HG03064 (cell line): ENCODE data around the gene CYP11A1.

Experiments used
- ATAC-seq: cut with Tn5 transposase; IDR thresholded peaks from one replicate; pipeline ENCODE4 v1.9.1; 2021; ENCODE audit warnings: low read depth; ENCODE audit not compliant: unreplicated experiment

CYP11A1 gene

DNA sequence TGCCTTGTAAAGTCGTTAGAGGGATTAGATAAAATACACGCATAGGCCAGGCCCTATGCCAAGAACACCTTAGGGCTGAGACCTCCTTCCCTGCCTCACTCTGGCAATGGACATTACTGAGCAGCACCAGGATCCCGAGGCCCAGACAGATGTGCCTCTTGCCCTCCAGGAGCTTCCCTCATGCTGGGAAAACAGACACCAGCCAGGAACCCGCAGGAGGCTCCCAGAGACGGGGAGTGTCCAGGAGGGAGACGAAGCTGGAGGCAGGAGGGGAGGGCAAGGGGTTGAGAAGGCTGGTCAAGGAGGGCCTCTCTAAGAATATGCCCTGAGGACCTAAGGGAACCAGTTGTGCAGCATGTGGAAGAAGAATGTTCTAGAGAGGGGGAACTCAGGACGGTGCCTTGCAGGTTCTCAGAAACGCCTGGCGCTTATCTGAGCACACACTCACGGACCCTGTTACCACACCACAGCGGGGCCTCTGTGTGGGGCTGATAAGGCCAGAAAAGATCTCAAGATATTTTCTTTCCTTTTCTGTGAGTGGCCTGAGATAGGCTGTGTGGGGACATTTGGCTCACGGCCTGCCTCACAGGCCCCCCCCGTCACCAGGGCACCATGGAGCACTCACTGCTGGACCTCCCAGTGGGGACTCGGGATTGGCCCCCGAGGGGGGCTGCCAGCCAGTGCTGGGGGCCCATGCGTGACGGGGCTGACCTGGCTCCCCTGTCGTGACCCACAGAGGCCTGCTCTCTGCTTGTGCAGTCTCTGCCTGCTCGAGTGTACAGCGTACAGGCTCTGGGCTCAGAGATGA, 22.0 kb upstream of the CYP11A1 start:
- ATAC-seq = no peak

DNA sequence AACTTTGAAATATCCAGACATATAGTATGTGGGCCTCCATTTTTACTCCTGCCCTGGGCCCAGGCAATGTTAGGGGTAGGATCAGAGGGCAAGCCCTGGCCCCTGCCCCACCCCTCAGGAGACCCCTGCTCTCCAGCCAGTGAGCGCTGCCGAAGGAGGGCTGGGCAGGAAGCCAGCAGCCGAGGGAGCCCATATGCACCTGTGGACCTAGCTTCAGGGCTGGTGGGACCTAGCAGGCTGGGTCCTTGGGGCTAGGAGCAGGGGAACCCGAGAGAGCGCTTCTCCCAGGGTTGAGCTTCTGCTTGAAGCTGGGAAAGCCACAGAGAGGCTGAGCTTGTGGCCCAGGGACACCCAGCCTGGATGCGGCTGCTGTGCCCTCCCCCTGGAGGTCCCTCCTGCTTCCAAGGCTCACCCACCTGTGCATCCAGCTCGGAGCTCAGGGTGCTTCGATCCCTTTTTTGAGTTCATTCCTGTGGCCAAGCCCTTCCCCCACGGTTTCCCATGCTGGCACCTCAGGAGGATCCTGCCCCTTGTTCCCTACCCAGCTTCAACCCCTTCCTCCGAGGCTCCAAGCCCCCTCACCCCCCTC, 21.0 kb upstream of the CYP11A1 start:
- ATAC-seq = no peak

DNA sequence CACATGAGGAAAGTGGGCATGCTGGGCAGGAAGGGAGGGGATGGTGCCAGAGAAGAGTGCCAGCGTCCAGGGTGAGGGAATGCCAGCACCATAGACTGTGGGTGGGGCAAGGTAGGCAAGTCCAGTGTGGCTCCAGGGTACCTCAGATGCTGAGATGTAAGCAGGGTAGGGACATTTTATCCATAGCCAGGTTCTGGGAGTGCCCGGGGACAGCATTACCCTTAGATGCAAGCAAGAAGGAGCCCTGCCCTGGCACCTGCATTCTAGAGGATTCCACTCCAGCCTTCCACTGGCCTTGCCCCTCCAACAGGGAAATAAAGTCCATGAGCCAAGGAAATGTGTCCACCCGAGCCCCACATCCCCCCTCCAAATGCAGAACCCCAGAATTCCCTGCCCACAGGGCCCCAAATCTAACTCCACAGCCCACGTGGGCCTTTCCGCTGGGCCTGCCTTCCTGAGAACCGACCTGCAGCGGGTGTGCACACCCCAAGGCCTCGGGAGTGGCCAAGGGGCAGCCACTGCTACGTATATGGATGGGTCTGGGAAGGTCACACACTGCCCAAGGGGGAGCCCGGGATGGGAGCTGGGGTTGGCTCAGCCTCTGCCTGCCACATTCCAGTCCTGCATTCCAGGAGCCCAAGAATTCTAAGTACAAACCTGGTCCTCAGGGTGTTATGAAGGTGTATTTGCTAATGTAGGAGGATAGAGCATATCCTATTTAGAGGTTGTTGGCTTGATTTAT, 20.3 kb upstream of the CYP11A1 start:
- ATAC-seq = no peak

DNA sequence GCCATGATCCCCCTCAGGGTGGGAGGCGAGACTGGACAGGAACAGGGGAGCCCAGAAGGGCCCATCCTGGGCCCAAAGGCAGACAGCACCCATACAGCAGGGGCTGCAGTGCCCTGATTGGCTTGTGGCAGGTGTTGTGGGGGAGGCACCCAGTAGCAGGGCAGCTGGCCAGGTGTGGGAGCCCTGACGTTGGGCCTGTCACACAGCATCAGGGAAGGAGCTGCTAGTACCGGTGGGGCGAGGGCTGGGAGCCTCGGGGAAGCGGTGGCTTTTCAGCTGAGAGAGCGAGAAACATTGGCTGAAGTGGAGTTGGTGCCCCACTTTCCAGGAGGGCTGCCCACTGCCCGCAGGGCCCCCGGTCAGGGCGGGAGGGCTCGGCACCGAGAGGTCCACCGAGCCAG, 19.7 kb upstream of the CYP11A1 start:
- no peak for ATAC-seq

DNA sequence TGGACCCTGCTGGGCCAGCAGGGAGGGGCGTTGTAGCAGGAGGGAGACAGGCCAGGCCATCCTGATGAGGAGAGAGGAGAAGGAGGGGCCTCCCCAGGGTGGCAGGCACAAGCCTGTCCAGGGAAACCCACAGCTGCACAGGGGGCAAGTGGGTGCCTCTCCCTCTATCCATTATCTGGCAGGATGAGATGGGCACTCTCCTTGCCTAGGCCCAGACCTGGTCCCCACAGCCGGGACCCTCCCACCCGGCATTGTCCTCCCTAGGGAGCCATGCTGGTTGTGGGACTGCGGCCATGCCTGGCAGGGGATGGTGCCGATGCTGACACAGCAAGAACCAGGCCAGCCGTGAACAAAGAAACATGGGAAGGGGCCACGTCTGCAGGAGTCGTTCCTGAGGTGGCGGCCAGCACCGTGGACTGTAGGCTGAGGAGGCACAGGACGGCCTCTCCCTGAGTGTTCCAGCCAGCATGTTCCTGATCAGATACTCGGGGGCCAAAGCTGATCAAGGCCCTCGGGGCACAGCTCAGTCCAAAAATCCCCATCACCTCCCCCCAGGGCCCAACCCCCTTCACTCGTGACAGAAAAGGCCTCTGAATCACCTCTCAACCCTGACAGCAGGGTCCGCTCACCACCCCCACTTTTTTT, 19.2 kb upstream of the CYP11A1 start:
- no peak for ATAC-seq

DNA sequence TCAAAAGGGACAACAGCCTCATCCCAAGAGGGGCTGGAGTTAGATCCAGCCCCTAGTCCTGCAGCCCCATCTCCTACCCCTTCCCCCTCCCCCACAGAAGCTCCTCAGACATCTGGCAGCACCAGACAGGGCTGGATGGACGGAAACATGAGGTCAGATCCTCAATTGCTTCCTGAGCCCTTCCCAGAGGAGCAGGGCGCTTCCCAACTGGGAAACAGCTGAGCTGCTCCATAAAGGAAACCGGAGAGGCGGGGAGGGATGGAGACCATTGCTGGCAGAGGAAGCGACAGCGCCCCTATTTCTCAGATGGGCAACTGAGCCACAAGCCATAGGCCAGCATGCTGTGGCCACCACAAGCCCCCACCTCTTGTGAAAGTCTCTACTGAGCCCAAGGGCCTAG, 18.3 kb upstream of the CYP11A1 start:
- no peak for ATAC-seq

DNA sequence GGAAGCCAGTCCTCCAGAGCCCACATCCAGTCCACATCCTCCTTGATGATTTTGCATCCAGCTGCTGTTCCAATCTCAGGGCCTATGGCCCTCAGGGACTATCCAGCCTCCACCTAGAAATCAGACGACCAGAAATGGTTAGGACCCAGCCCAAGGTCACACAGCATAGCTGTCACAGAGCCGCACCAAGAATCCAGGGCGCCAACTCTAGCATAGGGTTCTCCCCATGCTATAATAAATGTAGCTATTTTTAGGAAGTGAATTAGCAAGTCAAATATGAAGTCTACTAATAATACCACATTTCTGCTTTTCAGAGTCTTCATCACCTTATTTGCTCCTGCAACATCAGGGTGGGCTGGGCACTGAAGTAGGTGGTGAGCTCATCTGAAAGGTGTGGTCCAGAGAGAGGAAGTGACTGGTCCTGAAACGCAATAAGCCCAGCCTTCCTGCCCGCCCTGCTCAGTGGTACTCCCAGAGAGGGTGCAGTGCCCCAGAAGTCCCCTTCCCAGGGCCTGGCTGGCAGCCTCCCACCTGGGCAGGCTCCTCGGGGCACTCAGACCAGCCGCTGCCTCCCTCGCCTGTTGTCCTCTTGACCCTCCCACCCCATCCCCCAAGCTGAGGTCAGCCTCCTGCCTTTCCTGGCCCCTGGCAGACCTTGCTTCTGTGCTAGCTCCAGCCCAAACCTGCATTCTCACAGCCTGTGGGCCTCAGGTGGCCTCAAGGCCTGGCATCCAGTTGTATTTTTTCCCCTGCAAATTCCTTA, 17.6 kb upstream of the CYP11A1 start:
- ATAC-seq = peak; percentile 56

DNA sequence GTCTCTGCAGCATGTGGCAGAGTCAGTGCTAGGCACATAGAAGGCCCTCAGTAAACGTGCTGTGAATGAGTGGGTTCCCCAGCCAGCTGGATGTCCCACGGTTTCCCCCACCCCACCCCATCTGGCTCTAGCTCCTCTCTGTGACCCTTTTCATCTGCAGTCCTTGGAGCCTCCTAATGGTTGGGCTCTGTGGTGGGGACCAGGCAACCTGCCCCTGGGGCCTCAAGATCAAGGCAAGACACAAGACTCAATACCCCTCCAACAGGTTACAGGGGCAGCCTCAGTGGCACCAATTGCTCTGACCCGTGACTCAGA, 17.1 kb upstream of the CYP11A1 start:
- ATAC-seq = no peak

DNA sequence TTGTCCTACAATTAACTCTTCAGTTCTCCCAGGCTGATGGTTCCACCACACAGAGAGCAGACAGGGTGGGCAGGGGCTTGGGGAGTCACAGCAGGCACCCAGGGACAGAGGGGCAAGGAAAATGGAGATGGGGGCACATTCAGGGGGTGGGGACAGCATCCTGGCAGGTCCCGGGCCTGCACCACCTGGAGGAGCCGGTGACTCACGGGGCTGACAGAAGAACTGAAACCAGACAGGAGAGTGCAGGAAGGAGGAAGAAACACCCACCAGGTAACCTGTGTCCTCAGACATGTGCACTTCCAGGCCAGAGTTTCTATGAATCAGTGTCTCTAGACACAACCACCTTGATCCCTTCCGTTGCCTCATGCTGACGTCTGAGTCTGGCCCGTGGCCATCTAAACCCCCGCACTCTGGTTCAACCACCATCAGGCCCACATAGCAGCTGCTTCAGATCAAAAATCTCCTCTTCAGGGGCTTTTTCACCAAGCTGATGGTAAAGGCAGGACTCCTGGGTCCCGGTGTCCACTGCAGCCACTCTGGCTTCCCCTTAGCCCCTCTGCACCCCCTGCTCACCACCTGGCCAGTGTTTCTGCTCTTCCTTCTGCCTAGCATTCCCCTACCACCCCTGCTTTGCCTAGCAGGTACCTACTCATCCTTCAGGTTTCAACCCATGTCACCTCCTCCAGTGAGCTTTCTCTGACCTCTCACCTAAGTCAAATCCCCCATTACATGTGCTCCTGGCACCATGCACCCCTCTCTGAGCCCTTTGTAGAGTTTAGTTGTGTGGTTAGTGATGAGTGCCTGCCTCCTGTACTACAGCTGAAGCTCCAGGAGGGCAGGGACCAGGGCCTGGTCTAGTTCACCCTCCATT, 16.5 kb upstream of the CYP11A1 start:
- no peak for ATAC-seq

DNA sequence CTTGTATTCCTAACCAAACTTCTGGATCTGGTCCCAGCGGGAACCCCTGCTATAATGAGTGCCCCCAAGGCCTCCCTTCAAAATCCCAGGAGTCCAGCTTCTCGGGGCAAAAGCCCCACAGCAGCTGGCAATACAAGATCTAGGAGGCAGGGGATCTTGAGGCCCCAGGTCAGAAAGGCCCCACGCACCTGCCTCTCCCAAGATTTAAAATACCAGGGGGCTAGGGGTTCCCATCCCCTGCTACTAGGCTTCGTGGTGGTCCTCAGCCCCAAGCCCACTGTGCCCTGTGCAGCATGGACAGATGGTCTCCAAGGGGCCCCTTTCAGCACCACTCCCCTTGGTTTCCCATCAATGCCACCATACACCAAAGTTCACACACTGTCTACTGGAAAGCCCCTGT, 15.8 kb upstream of the CYP11A1 start:
- no peak for ATAC-seq

DNA sequence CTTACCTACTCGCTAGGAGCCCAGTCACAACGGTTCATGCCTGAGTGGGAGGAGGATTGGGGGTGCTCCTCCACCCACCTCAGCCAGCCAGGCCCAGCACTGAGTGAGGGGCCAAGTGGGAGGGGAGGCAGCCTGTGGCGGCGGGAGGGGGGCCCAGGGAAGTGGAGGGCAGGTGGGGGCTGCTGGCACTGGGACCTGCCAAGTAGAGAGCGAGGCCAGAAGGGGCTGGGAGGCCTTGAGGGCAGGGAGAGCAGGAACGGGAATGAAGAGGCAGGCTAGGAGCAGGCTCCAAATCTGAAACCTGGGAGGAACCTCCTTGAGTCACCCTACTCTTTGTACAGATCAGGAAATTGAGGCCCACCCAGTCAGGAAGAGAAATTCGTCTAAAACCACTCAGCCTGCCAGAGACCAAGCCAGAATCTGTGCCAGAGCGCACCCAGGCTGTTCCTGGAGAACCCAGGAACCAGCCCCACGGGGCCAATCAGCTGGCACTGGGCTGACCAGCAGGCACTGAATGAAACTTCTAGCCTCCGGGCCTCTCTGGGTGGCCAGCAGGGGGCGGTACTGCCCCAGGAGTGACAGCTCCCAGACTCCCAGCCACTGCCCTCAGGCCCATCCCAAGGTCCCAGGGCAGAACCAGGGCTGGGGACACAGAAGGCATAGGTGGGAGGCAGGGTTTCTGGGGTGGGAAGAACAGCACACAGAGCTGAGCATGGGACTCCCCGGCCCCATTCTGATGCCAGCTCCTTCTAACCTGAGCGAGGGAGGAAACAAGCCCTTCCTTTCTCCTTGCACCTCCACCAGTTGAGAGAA, 14.8 kb upstream of the CYP11A1 start:
- ATAC-seq = no peak

DNA sequence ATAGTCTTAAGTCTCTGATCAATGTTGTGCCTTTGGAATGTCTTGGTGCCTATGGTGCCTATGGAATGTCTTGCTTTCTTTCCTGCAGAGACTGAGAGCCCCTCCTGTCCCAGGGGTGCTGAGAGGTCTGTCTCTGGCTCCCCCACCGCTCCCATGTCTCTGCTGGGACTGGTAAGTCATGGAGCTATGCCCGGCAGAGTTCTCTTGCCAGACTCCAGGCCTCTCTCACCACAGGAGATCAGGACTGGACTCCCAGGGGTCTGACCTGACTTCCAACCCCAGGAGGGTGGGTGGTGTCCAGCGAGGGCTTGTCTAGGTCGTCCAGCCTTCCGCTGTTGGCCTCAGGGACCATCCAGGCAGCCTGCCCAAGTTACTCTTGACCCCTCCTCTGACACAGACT, 14.0 kb upstream of the CYP11A1 start:
- ATAC-seq = no peak

DNA sequence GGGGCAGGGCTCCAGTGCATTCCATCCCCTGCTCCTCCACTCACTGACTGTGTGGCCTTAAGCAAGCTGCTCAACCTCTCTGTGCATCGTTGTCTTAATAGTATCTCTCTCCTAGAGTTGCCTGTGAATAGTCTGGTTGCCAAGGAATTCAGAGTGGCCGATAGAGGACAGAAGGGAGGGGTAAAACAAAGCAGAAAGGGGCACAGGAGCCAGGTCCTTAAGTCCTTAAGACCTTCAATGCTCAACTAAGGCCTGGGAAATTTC, 13.7 kb upstream of the CYP11A1 start:
- ATAC-seq = no peak

DNA sequence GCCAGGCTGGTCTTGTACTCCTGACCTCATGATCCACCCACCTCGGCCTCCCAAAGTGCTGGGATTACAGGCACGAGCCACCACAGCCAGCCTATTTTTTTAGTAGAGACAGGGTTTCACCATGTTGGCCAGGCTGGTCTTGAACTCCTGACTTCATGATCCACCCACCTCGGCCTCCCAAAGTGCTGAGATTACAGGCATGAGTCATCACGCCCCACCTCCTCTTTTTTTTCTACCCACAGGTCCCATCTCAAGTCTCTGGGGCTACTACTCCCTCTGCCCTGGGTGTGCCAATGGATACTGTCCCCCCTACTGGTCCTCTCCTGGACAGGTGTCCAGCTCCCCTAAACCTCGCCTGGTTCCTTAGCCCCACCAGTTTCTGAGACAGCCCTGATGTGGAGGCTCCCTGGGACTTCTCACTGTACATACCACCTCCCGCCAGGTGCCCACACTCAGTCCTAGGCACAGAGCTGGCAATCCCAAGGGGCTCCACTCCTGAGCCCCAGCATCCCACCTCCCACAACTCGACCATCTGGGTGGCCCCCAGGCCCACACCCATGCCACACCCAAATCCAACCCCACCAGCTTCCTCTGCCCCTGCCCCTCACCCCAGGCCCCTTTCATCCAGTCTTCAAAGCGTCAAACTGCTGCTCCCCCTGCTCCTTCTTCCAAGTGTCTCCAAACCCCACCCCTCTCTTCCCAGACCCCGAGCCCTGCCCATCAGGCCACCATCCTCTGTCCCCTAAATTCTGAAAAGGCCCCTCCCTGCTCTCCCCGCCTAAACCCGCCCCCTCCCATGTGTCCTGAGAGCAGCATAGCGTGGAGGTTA, 13.1 kb upstream of the CYP11A1 start:
- no peak for ATAC-seq

DNA sequence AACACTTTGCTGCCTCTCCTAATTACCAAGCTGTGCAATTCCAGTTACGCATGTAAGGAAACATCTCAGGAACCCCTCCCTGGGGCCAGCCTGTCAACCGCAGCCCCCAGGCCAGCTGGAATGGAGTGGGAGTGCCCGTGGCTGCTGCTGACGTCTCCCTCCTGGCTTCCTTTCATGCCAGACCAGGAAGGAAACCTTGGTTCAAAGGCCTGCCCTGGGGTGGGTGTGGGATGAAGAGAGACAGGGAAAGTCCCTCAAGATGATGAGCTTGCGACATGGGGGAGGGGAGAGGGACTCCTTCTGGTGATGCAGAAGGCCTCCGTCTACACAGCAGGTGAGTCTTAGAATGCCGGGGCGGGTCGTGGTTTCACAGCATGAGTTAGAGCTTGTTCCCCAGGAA, 11.4 kb upstream of the CYP11A1 start:
- no peak for ATAC-seq

DNA sequence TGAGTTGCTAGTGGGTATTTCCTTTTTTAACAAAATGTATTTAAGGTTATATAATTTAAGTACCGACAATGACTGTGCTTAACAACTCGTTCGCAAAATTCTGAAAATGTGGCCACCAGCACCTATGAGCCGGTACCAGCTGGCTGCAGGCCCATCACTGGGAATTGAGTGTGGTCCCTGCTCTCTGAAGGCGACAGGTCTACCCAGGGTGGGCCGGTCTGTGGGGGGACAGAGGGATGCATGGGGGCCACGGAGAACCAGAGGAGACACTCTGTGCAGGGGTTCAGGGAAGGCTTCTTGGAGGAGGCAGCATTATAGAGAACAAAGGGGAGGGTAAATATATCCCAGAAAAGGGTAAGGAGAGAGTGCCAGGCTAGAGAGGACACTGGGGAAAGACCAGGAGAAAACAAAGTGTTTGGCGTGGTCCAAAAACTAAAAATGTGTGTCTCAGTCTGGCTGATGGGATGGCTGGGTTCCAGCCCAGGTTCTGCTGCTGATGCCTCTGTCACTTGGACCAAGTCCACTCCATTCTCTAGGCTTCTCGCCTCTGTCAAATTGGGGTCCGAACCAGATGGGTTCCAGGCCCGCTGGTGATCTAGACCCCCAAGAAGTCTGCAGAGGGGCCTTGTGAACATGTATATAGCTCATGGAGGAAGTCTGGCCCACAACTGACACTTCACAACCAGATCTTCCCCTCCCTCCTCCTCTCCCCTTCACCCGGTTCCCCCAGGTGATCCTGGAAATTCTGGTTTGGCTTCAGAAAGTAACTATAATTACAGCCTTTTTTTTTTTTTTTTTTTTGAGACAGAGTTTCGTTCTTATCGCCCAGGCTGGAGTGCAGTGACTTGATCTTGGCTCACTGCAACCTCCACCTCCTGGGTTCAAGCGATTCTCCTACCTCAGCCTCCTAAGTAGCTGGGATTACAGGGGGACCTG, 10.7 kb upstream of the CYP11A1 start:
- ATAC-seq = no peak

DNA sequence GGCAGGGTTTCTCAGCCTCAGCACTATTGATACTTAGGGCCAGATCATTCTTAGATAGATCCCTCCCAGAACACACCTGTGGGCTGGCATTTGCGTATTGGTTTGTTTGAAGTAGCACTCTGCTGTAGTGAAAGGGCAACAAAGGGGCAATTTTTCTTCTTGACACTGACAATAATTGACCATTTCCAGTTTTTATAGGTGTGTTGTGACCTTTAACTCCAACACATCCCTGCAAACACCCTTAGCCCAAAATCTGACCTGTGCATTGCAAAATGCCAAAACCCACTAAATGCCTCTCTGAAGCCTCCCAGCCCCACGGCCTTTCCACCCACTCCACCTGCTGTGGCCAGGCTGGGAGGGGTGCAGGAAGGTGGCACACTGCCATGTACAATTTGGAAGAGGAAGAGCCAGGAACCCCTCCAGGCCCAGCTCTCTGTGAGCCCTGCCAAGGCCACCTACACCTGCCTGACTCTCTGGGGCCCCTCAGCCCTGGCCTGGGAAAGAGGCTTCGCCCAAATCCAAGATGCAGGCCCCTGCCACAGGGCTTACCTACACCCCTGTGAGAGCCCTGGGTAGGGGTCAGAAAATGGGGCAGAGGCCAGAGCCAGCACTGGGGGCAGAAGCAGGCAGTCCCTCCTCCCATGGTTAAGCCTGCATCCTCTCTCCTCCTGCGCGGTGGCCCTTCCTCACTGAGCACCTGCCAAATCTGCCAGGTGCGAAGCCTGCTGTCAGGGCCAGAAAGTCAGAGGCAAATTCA, 9.6 kb upstream of the CYP11A1 start:
- ATAC-seq = no peak
